ENCODE measurements around the gene PERCC1. TPM values are rescaled to one million over a fixed set of nuclear protein-coding genes. Genes with fewer than 3 reads are reported as not detected.

Gene PERCC1
- total RNA-seq, 1 donor from 2014 or later: not detected

- DNase-seq (ENCODE audit: low spot score): no peak
- ATAC-seq: peak; percentile 71
- intact Hi-C loops (cut with DNase I): no loop called here
Measured at GRCh38 chr16:1407753-1408152, 23.1 kb upstream of the PERCC1 start.

- peak; percentile 97 for DNase-seq (ENCODE audit: low spot score)
- peak; percentile 97 for ATAC-seq
- intact Hi-C loops (cut with DNase I): no loop called here
Measured at GRCh38 chr16:1408171-1408837, 22.6 kb upstream of the PERCC1 start.

DNA sequence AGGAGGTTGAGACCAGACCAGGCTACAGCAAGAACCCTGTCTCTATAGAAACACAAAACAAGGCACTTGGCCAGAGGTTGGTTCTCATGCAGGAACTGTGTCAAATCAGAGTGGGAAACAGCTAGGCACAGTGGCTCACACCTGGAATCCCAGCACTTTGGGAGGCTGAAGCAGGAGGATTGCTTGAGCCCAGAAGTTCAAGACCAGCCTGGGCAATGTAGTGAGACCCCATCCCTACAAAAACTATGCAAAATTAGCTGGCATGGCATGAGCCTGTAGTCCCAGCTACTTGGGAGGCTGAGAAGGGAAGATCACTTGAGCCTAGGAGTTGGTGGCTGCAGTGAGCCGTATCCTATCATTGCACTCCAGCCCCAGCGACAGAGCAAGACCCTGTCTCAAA lies 18.0 kb upstream of the PERCC1 start:
- ATAC-seq (no peak), DNase-seq (ENCODE audit: low spot score) (no peak)
- intact Hi-C loops (cut with DNase I): no loop called here

GRCh38 chr16:1413684-1414531 lies 17.0 kb upstream of the PERCC1 start:
- DNase-seq (ENCODE audit: low spot score): no peak
- ATAC-seq: peak; percentile 25
- intact Hi-C loops (cut with DNase I): no loop called here

DNA sequence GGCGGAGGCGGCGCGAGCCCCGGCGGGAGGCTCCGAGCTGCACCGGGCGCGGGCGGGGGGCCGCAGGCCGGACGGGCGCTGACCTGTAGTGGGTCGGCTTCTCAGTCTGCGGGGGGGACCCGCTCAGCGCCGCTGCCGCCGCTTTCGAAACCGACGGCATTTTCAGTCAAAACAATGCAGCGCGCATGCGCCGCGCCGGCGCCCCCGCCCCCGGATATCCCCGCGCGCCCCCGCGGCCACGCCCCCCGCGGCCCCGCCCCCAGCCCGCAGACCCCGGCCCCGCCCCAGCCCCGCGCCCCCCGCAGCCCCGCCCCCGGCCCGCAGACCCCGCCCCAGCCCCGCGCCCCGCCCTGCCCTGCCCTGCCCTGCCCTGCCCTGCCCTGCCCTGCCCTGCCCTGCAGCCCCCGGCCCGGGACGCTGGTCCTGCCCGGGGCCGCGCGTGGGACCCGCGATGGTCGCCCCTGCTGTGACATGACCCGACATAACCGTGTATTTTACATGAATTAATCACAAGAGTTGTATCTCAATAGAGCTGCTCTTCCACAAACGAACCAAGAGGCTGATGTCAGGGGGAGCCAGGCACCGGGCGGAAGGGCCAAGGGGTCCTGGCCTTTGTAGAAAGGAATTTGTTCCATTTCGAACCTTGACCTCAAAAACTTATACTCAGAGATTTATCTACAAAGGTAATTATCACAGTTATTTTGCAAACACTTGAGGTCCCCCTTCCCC lies 16.2 kb upstream of the PERCC1 start, which contains the start of gene UNKL:
UNKL (minus strand) TSS at position 173 of the 729 bp plus-strand sequence; CDS start at position 160, 13 bp downstream.
- peak; percentile 54 for ATAC-seq
- DNase-seq (ENCODE audit: low spot score): peak; percentile 90
- intact Hi-C loops (cut with DNase I): no loop called here

DNA sequence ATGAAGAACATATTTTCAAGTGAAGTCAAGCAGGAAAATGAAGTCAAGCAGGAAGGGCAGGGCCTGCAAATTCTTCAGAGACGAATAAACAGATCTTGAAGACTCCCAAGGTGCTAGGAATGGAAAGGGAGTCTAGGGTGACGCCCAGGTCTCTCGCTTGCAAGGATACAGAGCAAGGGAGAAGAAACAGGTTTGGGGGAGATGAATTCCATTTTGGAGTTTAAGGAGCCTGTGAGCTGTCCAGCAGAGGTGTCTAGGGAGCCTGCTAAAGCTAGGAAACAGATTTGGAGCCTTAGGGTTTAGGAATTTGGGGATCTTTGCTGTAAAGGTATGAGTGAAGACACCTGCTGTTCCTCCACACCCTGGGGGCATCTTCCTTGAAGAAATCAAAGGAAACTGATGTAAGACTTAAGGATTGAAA lies 14.3 kb upstream of the PERCC1 start:
- ATAC-seq: no peak
- intact Hi-C loops (cut with DNase I): no loop called here
- DNase-seq (ENCODE audit: low spot score): no peak

DNA sequence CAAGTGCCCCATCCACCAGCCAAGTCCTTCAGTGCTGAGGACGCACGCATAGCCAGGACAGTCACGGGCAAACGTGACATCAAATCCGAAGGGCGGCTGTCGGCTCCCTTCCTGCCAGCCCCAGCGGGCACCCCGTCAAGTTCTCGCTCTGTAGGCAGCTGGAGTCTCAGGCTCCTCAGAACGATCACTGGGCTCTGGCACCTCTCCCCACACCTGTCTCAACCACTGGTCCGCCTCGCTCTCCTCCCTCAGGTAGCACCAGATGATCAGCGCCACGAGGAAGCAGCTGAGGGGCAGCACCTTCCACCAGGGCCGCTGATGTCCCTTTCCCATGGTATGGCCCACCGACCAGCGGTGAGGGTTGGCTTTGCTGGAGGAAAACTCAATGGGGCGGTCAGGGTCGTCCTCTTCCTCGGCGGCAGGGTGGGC lies 10.8 kb upstream of the PERCC1 start:
- DNase-seq (ENCODE audit: low spot score): no peak
- ATAC-seq: no peak
- intact Hi-C loops (cut with DNase I): no loop called here

DNA sequence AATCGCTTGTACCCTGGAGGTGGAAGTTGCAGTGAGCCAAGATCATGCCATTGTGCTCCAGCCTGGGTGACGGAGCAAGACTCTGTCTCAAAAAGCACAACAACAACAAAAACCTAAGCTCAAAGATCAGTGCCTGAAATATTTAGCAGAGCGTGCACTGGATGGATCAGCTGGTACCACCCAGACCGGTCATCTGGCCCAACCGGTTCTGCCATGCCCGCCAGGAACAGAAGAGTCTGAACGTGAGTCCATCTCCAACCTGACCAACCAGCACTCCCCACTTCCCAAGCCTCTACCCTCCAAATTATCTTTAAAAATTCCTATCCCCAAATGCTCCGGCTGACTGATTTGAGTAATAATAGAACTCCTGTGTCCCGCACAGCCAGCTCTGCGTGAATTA lies 8.8 kb upstream of the PERCC1 start:
- intact Hi-C loops (cut with DNase I): no loop called here
- ATAC-seq (no peak), DNase-seq (ENCODE audit: low spot score) (no peak)

GRCh38 chr16:1424028-1424427 lies 6.8 kb upstream of the PERCC1 start:
- intact Hi-C loops (cut with DNase I): no loop called here
- ATAC-seq: no peak

GRCh38 chr16:1425616-1426370 lies 5.1 kb upstream of the PERCC1 start:
- intact Hi-C loops (cut with DNase I): no loop called here
- ATAC-seq (no peak), DNase-seq (ENCODE audit: low spot score) (no peak)

More at GRCh38 chr16:1424028-1424427, 6.8 kb upstream of the PERCC1 start:
- no peak for DNase-seq (ENCODE audit: low spot score)

DNA sequence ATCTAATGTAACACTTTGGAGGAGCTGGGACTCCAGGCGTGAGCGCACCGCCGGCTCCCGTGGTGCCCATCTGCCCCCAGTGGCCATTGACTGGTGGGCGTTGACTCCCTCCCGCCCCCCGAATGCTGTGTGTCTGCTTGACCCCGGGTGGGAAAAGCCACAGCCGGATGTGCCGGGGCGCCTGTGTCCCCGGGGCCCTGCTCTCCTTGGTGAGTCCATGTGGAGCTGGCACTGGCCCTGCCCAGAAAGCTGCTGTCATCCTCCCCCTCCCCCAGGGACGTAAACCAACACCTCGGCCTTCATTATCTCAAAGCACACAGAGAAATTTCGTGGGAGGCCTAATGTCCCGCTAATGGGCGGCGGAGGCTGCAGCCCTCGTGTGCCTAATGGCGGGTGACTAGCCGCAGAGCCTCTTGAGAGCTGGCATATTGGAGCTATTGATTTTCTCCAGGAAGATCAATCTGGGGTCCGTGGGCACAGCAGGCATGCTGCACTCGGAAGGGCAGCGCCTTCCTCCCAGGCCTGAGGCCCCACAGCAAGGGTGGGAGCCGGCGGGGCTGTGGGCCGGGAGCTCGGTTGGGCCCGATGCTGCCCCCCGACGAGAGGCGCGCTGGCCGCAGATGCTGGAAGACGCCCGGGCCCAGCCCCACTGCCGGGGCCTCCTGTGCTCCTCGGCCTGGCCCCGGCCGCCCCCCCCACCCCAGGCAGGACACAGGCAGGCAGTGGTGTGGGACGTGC lies 4.0 kb upstream of the PERCC1 start:
- intact Hi-C loops (cut with DNase I): no loop called here

DNA sequence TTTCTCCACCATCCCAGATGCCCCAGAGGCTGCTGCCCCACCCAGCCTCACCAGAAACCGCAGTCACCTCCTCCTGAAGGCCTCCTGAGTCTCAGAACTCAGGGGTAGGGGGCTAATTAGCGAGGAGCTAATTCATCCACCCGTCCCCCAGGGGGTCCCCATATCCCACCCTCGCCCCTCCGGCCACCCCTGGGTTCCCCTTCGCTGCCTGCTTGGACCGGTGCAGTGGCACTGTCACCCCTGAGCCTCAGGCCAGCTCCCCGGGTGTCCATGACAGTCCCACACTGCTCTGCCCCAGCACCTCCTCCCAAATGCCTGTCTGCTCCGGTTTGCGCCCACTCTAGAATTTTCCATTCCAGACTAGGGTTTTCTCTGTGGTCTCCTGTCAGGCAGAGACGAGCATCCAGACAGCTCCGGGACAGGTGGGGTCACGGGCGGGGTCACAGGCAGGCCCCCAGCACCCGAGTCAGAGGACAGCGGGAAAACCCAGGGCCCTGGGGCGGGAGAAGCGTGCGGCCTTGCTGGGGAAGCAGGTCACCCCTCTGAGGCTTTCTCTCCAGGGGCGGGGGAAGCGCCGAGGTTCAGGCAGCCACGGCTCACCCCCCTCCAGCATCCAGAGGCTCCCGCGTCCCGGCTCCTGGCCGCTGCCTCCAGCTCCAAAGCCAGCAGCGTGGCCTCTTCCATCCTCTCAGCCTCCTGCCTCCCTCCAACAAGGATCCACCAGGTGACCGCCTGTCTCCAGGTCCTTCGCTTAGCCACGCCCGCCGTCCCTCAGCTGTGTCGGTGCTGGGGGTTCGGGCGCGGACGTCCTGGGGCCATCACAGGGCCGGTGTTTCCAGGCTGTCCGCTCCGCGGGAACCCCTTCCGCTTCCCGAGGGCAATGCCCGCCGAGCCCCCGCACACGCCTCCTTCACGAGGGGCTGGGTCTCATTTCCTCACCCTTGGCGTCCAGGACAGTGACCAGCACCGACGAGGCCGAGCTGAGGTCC lies 3.1 kb upstream of the PERCC1 start:
- ATAC-seq (no peak), DNase-seq (ENCODE audit: low spot score) (no peak)
- intact Hi-C loops (cut with DNase I): no loop called here

More for the DNA sequence above, 4.0 kb upstream of the PERCC1 start:
- DNase-seq (ENCODE audit: low spot score) (no peak), ATAC-seq (no peak)

DNA sequence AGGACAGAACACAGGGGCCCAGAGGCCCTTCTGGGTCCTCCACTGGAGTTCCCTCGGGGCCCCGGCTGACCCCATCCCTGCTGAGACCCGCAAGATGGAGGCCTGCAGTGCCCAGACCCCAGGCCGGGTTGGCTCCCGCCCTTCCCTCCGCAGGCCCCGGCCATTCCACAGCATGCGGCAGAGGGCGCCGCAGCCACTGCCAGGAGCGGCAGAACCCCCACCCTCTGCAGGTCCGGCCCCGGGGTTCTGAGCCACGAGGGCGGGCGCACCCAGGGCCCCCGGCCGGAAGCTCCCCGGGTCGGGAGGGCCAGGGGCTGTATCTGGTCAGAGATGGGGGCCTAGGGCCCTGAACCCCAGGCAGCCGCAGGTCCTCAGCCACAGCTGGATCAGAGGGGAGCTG lies 2.4 kb upstream of the PERCC1 start:
- ATAC-seq (peak; percentile 47), DNase-seq (ENCODE audit: low spot score) (no peak)
- intact Hi-C loops (cut with DNase I): no loop called here

DNA sequence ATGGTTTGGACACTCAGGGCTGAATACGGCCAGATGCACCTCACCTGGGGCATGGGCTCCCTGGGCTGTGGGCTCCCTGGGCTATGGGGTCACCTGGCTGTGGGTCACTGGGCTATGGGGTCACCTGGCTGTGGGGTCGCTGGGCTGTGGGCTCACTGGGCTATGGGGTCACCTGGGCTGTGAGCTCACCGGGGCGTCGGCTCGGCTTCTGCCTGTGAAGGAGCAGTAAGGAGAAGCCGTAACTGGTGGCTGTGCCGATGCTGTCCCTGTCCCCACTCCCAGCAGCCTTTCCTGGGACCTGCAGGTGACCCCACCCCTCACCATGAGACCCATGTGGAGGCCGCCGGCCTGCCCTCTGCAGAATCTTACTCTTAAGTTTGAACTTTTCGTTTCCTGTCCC lies 1.9 kb upstream of the PERCC1 start:
- ATAC-seq (peak; percentile 14), DNase-seq (ENCODE audit: low spot score) (no peak)
- intact Hi-C loops (cut with DNase I): no loop called here

DNA sequence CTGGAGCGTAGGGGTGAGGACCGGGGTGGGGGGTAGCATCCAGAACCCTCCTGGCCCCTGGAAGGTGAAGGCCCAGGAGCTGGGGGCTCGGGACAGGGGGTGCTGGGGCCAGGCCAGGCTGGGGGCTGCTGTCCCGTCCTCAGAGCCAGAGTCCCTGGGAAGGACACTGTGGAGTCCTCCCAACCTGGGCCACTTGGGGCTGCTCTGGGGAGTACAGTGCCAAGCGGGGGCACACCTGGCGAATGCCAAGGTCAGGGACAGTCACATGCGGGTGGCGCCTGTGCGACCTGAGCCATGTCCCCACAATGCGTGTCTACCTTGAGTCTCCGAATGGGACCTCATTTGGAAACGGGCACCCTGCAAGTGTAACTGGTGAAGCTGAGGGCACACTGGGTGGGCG lies 1.2 kb upstream of the PERCC1 start:
- DNase-seq (ENCODE audit: low spot score): no peak
- intact Hi-C loops (cut with DNase I): no loop called here
- ATAC-seq: no peak

DNA sequence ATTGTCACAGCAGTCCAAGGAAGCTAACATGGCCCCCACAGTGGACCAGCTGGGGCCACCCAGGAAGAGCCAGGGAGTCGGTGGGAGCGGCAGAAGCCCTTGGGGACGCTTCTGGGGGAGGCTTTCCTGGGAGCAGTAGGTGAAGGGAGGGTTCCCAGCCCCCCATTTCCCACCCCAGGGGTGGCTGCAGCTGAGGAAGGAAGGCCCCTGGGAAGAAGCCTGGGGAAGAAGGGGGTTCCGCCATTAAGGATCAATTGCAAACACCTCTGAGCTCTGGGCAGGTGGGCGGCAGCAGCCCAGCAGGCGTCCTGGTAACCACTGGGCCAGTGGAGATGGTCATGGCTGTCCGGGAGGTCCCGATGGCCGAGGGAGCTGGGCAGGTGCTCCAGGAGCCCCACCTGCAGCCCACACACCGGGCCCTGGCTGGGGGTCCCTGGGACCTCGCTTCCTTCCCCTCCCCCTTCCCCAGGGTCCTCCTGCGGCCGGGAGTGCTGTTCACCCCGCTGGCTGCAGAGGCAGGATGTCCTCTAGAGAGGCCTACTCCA lies 592 bp upstream of the PERCC1 start:
- intact Hi-C loops (cut with DNase I): no loop called here
- DNase-seq (ENCODE audit: low spot score) (no peak), ATAC-seq (no peak)

Measured in sciatic nerve (tissue), 2 donors.